Adrenal gland (tissue), 5 donors: ENCODE measurements around the gene ZNF554.
A peak's percentile ranks its signal among the peaks of the same experiment; 100 is the strongest.

ENCODE experiments used
- POLR2A ChIP-seq, 2 donors: fragments of 450-650 bp; IDR thresholded peaks; one replicate each; pipeline ENCODE4 v1.6.1; 2017; ENCODE audit warnings: antibody characterized with exemption in 2 of 2, mild to moderate bottlenecking in 2 of 2, moderate library complexity in 1 of 2
- TF ChIP-seq, protein P1 (sequence below), 6 experiments: fragments of 450-650 bp in 4 of 6; fragments of 200-600 bp in 2 of 6; sonication (generic) in 1 of 6; IDR thresholded peaks; 1 replicate in 5 of 6; 2 replicates in 1 of 6; pipeline versions ENCODE4 v1.5.1 to v1.8.0; 2016 to 2021; ENCODE audit warnings: antibody characterized with exemption in 6 of 6, mild to moderate bottlenecking in 2 of 6, moderate library complexity in 1 of 6
- donor health status: DM: no; HTN: no; CAD: no.

DNA sequence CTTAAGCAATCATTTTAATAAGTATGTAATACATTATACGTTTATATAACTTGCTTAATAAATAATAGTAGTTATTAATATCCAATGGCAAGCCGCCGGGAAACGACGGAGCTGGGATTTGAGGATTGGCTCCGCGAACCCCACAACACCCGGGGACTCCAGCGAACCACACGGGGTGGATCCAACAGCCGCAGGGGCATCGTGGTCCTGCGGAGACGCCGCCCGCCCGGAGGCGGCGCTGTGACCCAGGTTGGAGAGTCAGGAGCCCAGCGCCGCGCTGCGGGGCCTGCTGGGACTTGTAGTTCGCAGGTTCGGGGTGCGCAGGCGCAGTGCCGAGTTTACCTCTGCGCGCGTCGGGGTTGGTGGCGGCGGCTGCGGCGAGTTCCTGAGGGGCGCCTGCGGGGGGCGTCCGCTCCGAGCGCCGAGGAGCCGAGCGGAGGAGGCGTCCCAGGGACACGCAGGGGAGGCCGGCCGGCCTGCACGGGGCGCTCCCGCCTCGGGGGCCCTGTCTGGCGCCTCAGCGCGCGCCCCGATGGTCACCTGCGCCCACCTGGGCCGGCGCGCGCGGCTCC, at the start of gene ZNF554:
- TF ChIP-seq, protein P1, sequence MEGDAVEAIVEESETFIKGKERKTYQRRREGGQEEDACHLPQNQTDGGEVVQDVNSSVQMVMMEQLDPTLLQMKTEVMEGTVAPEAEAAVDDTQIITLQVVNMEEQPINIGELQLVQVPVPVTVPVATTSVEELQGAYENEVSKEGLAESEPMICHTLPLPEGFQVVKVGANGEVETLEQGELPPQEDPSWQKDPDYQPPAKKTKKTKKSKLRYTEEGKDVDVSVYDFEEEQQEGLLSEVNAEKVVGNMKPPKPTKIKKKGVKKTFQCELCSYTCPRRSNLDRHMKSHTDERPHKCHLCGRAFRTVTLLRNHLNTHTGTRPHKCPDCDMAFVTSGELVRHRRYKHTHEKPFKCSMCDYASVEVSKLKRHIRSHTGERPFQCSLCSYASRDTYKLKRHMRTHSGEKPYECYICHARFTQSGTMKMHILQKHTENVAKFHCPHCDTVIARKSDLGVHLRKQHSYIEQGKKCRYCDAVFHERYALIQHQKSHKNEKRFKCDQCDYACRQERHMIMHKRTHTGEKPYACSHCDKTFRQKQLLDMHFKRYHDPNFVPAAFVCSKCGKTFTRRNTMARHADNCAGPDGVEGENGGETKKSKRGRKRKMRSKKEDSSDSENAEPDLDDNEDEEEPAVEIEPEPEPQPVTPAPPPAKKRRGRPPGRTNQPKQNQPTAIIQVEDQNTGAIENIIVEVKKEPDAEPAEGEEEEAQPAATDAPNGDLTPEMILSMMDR (IDR thresholded peaks at IDR 0.05), result peak; percentile 79 to 98 (median 94)
- peak in 1 of 2 donors; percentile 14 for TF ChIP-seq POLR2A (IDR thresholded peaks at IDR 0.05)
